GM11168 (cell line): ENCODE results near the gene SS18L1.

ENCODE experiments used
- in situ Hi-C: fragments of 300-500 bp; cut with MboI; formaldehyde crosslinking; loops from one replicate; pipeline ENCODE4 v1.12.0; 2022; ENCODE audit warnings: low sequenced_read_pairs; ENCODE audit not compliant: unreplicated experiment

SS18L1 gene

DNA sequence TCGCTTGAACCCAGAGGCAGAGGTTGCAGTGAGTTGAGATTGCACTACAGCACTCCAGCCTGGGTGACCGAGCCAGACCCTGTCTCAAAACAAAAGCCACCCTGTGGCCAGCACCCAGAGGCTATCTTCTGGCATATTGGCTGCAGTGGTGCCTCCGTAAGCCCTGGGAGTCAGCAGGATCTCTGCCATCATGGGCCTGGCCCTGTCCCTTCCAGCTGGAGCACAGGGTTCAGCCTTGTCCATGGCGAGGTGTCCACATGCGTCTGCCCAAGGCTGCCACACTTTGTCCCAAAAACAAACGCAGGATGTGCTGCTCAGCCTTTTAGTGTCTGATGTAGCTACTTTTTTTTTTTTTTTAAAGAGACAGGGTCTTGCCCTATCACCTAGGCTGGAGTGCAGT, 23.9 kb downstream of the SS18L1 start:
- in situ Hi-C loops, result no loop called here

DNA sequence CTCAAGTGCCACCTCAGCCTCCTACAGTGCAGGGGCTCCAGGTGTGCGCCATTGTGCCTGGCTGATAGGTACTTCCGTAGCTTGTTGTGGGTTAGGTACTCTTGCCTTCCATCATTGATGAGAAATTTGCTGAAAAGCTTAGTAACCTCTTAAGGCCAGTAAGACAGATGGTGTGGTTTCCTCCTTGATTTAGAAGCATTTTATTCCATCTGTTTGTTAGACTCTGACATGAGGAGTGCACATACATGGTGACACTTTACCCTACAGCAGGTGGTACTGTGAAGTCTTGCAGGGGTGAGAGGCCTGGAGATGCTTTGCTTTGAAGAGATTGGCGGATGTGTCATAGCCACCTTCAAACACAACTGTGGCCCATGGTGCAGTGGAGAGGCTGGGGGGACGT, 24.5 kb downstream of the SS18L1 start:
- in situ Hi-C loops, result no loop called here

DNA sequence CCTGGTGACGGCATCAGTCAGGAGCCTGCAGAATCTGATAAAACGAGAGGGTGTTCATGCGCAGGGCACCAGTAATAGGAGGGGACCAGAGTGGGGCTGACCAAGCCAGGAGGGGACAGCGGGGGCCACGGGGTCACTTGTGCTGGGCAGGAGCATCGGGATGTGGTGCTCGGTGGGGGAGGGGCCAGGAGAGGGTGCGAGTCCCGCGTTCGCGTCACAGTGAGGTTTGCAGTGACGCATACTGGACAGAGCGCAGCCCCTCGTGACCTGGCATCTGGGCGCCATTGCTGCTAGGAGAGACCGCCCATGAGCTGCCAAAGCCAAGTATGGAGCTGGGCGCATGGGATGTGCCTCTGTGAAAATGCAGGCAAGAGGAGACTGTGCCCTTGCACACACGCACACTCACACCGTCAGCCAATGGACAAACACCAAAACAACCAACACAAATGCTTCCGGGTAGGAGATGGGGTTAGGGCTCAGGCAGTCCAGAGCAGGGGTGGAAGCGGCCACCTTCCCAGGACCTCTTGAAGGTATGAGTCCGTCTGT, 25.4 kb downstream of the SS18L1 start:
- in situ Hi-C loops, result no loop called here

DNA sequence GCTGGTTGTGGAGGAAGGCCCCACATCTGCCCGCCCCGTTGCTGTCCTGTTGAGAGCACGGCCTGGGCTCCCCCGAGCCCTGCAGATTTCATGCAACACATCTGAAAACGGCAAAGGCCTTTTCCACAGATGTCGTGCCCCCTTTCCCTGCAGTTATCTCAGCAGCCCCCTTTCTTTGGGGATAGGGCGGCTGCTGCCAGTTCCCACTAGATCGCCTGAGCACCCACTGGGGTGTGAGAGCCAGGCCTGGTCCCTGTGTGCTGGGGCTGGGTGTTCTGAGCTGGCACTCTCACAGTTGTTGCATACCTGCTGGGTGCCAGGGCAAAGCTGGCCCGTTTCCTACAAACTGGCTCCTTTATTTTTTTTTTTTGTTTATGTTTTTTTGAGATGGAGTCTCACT, 27.0 kb downstream of the SS18L1 start:
- in situ Hi-C loops, result no loop called here

DNA sequence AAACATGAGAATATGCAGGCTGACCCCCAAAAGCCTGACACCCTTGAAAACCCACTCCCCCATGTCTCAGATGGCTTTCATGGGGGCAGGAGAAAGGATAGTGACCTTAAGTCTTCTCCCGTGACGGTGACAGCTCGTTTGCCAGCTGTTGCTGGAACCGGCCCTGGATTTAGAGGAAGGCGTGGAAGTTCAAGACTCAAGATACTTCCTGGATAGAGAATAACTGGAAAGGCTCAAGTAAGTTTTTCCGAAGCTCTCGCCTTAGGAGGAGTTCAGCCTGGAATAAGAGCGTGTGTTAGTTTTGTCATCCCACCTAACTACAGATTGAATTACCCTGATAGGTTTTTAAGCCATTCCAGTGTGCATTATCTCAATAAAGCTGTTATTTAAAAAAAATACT, 27.7 kb downstream of the SS18L1 start:
- in situ Hi-C loops, result no loop called here

DNA sequence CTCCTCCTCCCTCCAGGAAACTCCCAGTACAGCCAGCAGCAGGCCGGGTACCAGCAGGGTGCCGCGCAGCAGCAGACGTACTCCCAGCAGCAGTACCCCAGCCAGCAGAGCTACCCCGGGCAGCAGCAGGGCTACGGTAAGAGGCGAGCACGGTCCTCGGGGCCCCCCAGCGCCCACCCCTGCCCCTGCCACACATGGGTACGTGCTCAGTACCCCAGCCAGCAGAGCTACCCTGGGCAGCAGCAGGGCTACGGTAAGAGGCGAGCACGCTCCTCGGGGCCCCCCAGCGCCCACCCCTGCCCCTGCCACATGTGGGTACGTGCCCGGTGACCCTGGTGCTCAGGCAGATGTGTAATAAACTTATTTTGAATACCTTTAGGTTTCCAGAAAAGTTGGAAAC, 29.1 kb downstream of the SS18L1 start:
- in situ Hi-C loops, result no loop called here

DNA sequence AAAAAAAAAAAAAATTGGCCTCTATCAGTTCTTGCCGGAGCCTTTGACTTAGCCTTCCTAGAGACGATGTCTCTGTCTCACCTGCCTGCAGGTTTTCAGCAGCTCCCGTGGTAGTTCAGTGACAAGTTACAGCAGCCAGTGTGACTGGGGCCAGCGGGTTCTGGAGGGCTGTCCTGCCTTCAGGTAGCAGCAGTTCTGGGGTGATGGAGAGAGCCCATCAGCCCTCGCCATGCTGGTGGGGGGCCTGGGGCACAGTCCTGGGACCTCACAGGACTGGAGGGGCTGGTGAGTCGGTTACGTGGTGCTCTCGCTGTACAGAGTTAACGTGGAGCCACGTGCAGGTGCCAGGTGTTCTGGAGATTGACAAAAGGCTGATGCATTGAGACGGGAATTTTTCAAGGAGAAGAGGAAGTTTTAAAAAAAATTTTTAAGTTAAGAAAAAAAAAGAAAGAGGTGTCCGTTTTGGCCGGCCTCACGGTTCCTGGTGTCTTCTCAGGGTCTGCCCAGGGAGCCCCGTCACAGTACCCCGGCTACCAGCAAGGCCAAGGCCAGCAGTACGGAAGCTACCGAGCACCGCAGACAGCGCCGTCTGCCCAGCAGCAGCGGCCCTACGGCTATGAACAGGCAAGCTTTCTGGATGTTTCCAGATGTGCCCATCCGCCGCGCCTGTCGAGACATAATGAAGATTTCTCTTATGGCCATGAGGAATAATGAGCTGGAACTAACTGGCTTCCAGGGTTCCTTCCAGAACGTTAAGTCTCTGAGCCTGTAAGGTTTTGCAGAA, 30.6 kb downstream of the SS18L1 start:
- in situ Hi-C loops, result no loop called here

DNA sequence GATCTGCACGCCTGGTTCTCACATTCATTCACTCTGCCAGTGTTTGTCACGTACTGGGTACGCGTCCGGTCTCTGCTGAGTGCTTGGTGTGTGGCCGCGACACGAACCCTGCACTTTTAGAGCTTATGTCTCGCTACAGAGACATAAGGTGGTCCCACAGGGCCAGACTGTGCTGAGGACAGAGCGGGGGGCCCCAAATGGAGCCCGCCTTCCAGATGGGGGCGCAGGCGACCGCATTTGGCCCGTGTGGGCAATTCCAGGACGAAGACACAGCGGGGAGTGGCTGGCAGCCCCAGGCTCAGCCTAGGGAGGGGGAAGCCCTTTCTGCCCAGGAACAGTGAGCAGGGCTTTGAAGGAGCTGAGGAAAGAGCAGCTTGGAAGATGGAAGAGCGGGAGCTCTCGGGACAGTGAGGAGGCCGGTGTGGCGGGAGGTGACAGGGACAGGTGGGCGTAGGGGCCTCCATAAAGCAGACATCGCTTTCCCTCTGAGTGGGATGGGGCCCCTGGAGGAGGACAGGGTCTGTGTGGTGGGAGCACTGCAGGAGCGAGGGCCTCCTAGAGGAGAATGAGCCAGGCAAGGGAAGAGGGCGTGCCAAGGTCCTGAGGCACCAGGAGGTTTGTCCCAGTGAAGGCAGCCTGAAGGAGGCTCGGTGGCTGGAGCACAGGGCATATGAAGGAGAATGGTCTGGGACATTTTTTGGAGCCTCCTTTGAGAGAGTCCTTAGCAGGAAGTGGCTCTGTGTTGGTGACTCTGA, 31.5 kb downstream of the SS18L1 start:
- in situ Hi-C loops, result no loop called here

DNA sequence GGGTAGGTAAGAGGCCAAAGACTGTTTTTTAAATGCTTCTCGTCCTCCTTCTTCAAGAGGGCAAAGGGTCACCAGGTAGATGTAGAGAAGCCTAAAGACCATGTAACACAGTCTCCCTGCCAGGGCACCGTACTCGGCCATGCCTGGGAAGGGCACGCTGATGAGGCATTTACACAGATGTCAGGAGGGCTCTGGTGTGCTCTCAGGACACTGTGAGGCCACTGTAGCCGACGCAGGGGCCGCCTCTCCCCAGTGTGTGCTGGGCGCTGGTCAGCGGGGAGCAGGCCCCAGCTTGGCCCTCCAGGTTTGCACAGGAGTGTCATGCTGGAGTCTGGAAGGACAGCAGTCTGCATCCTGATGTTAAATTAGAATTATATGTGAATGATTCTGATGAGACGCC, 32.1 kb downstream of the SS18L1 start:
- in situ Hi-C loops, result no loop called here

DNA sequence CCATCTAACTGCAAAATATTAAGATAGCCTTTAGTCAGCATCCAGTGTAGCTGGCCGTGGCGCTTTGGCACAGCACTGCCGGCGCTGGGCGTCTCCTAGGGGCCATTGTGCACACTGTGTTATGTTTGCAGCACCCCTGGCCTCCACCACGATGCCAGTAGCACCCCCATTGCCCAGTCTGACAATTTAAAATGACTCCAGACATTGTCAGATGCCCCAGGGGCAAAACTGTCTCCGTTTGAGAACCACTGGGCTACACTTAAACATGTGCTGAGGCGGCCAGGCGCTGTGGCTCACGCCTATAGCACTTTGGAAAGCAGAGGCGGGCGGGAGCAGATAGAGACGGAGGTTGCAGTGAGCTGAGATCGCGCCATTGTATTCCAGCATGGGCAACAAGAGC, 33.3 kb downstream of the SS18L1 start:
- in situ Hi-C loops, result no loop called here

DNA sequence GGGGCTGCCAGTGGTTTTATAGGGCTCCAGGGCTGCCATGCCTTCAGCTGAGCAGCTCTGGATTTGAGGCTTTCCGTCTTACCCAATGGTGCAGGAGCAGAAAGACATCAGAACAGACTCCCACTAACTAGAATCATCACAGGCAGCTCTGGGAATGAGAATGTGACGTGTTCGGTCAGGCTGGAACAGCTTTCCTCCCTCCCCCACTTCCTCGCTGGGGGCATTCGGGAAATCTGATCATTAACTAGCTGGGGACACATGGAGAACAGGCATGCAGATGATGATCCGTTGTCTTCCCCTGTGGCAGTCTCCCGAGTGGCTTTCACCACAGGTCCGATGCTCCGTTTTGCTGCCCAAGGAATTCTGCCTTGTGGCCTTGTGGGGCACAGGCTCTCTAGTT, 33.7 kb downstream of the SS18L1 start:
- in situ Hi-C loops, result no loop called here

DNA sequence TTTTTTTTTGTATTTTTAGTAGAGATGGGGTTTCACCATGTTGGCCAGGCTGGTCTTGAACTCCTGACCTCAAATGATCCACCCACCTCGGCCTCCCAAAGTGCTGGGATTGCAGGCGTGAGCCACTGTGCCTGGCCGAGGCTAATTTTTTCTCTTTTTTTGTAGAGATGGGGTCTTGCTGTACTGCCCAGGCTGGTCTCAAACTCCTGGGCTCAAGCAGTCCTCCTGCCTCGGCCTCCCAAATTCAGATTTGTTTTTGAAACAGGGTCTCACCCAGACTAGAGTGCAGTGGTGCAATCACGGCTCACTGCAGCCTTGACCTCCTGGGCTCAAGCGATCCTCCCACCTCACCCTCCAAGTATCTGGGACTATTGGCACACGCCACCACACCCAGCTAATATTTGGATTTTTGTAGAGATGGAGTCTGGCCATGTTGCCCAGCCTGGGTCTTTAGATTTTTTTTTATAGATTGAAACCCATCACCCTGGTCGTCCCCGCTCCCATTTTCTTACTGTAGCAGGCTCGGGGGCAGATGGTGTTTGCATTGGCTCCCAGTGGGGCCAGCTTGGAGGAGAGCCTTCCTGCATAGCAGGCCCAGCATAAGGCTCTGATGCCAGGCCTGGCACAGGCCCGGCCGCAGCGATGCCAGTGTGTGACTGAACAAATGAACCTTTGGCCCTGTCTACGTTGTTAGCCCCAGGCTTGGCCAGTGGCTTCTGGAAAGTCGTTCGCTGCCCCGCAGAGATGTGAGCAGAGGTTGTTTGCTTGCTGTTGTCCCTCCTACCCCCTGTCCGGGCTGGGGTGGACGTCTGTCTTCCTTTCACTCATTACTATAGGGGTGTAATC, 35.0 kb downstream of the SS18L1 start:
- in situ Hi-C loops, result no loop called here

DNA sequence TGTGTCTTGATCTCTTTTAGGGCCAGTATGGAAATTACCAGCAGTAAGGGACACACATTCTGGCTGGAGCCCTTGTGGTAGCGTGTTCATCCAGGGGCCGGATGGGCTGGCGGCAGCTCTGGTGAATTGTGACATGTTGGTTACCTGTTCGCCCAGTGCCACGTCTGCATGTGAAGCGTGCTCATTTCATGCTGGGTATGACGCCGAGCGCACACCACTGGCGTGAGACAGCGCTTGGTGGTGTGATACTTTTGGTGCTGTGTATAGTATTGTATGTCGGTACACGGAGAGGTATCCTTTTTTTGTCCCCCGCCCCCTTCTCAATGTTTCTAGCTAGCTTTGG, 35.6 kb downstream of the SS18L1 start:
- in situ Hi-C loops, result no loop called here

DNA sequence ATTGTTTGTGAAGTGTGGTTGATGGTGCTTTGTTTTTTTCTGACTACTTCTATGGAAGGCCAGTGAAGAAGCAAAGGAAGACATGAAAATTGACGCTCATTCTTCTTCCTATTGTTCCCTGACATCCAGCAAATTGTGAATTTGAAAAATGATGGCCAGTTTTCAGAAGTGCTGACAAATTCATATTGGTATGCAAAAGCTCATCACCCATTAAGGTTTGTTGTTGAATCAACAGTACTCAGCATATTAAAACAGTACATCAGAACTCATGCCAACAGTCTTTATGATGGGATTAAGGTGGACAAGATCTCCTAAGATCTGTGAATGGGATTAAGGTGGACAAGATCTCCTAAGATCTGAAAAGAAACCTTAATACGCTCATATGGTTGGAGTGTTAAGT, 38.2 kb downstream of the SS18L1 start:
- in situ Hi-C loops, result no loop called here

DNA sequence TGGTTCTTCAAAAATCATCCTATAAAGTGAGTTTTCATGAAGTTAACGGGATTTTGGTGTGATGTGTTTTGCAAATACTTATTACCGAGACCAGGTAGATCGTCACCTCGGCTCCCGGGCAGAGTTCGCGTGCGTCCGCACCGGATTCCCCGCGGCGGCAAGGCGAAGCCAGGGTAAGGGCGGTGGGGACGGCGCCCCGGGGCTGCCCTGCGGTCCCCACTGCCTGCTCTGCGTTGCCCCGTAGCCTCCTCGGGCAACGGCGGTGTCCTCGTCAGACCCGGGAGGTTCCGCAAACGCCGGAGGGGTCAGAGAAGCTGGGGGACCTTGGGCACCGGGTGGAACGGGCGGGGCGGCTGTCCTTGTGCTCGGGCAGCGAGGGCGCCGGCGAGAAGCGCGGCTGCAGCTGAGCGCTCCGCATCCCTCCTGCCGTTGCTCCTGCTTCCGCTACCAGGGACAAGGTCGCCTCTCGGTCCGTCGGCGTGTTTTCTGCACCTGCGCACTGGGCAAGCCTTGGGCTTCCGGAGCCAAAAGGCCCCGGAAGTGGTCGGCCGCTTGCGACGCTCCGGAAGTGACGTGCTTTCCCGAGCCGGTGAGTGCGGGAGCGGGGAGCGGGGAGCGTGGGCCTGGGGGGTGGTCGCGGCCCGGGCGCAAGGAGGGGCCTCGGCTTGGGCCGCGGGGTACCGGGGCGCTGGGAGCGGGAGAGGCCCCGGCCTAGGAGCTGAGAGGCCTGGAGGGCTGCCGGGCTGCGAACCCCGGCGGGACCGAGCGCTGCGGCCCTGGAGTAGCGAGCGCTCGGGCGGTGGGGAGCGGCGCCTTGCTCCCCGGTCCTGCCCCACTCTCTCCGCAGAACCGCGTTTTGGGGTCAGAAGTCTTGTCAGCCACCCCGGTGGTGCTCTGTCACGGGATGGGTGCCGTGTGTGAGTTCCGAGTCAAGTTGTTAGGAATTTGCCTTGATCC, 39.2 kb downstream of the SS18L1 start, which contains the start of gene MTG2:
Gene MTG2 (plus strand): TSS at position 560 of the 957 bp plus-strand sequence. CDS start 10,393 bp downstream, outside the sequence.
- in situ Hi-C loops, result no loop called here

DNA sequence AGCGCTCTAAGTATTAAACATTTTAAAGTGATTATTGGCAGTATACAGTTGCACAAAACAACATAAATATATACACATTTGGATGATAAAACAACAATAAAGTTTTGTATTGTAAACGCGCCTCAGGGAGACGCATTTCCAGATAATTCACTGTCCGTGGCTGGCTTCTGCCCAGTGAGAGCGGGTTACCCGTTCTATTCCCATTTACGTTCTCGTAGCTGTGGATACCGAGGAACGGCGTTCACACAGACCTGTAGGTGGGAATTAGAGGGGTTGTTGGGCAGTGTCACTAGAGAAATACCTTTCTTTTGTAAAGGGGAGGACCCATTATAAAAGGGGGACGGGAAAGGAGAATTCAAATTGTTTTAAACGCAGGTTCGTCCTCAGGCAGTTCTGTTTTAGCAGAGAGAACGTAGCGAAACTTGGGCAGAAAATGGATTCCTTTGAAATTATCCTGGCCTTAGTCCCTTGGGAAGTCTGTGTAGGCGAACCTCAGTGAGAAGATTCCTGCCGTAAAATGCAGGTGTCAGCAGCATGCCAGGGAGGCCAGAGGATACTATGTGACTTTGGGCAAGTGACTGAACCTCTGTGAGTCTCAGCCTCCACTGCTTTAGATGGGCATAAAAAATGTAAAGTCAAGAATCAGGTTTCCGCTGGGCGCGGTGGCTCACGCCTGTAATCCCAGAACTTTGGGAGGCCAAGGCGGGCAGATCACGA, 40.0 kb downstream of the SS18L1 start:
- in situ Hi-C loops, result no loop called here

DNA sequence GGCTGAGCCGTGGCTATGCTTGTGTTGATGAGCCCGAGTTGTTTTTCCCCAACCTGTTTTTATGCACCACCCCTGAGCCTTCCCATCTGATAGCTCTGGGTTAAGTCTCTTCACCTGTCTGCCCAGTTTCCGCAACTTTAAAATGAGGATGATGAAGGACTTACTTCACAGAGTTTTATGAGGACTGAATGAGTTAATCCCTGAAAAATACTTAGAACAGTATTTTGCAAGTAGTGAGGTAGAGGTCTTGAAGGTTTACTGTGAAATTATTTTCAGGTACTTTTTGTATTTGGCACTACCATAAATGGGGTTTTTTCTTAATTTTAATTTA, 42.5 kb downstream of the SS18L1 start:
- in situ Hi-C loops, result no loop called here

DNA sequence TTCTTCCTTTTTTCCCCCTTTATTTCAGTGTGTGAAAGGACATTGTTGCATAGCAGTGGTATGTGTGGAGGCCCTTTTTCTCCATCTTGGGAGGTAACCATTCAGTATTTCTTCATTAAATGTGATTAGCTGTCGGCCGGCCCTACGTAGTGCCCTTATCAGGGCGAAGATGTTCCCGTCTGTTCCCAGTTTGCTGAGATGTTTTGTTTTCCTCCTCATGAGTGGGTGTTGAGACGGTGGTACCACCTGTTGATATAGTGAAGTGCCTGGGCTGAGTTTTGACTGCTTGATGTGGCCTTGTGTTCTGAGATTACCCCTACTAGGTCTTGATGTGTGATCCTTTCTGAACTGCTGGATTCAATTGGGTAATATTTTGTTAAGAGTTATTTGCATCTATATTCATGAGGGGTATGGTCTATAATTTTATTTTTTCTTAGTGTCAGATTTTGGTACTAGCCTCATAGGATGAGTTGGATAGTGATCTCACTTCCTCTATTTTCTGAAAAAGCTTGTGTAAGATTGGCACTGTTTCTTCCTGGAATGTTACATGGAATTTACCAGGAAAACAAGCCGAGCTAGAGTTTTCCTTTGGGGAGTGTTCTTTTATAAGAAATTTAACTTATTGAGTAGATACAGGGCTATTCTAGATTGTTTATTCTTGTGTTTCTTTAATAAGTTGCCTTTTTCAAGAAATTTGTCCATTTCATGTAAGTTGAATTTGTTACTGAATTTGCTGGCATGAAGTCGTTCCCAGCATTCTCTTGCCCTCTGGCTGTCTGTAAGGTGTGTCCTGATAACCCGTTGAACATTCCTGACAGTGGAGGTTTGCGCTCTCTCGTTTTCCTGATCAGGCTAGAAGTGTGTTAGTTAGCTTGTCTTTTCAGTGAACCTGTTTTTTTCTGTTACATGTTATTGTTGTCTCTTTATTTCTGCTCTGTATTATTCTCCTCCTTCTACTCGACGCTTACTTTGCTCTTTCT, 43.6 kb downstream of the SS18L1 start:
- in situ Hi-C loops, result no loop called here
